Gastrocnemius medialis (tissue), 4 donors: Measurements from ENCODE around the gene EFCAB3. TPM values are rescaled to one million over a fixed set of nuclear protein-coding genes. Genes with fewer than 3 reads are reported as not detected.
"Not testable (repeated sequence)": the region's sequence is repeated elsewhere in the genome, so short reads cannot be mapped to it uniquely, and the experiment has no call there.

Source experiments
- ATAC-seq, 2 donors: fragments of 150-250 bp; one replicate each; pipeline ENCODE4 v1.9.1; 2016
- DNase-seq, 2 donors: peaks; one replicate each; pipeline ENCODE4 v3.0.0-alpha.2; 2019
- H3K27ac ChIP-seq, 4 donors: fragments of 200-600 bp; sonication (generic); 1 replicate in 1 of 4; 2 replicates in 3 of 4; pipeline ENCODE4 v1.5.1; 2016 to 2018; ENCODE audit warnings: mild to moderate bottlenecking in 2 of 4, moderate library complexity in 1 of 4
- H3K27me3 ChIP-seq, 3 donors: fragments of 200-600 bp; sonication (generic) in 2 of 3; 1 replicate in 1 of 3; 2 replicates in 2 of 3; pipeline versions ENCODE4 v1.5.1 to v1.6.0; 2016 to 2019; ENCODE audit warnings: mild to moderate bottlenecking in 1 of 3, moderate library complexity in 1 of 3
- H3K36me3 ChIP-seq, 2 donors: fragments of 200-600 bp; sonication (generic) in 1 of 2; one replicate each; pipeline ENCODE4 v1.5.1; 2017 to 2018
- H3K4me1 ChIP-seq, 2 donors: fragments of 200-600 bp; sonication (generic) in 1 of 2; one replicate each; pipeline ENCODE4 v1.5.1; 2016 to 2017; ENCODE audit warnings: mild to moderate bottlenecking in 2 of 2
- H3K4me3 ChIP-seq, 4 donors: fragments of 200-600 bp; sonication (generic) in 3 of 4; 1 replicate in 1 of 4; 2 replicates in 3 of 4; pipeline ENCODE4 v1.5.1; 2016 to 2019; ENCODE audit warnings: mild to moderate bottlenecking in 2 of 4
- H3K9me3 ChIP-seq, 3 donors: fragments of 200-600 bp; sonication (generic) in 2 of 3; 1 replicate in 1 of 3; 2 replicates in 2 of 3; pipeline ENCODE4 v1.5.1; 2016 to 2019
- CTCF ChIP-seq, 5 experiments: fragments of 450-650 bp in 3 of 5; fragments of 200-600 bp in 2 of 5; sonication (generic) in 2 of 5; IDR thresholded peaks in 4 of 5; conservative IDR thresholded peaks in 1 of 5; 1 replicate in 4 of 5; 2 replicates in 1 of 5; pipeline ENCODE4 v1.5.1; 2016 to 2019; ENCODE audit warnings: antibody characterized with exemption in 5 of 5, mild to moderate bottlenecking in 3 of 5, moderate library complexity in 3 of 5
- POLR2A ChIP-seq, 2 donors: fragments of 450-650 bp; IDR thresholded peaks; one replicate each; pipeline ENCODE4 v1.6.1; 2017; ENCODE audit warnings: antibody characterized with exemption in 2 of 2, mild to moderate bottlenecking in 2 of 2, moderate library complexity in 2 of 2
- in situ Hi-C, 4 donors: fragments of 200-750 bp; cut with MboI; loops; one replicate each; pipeline versions ENCODE4 v1.15.0 to v1.8.0; 2017; ENCODE audit warnings: low sequenced_read_pairs in 4 of 4
- intact Hi-C: fragments of 100-400 bp; cut with DNase I; formaldehyde crosslinking; loops from one replicate; pipeline ENCODE4 v1.15.1; 2023; ENCODE audit warnings: low total_unique reads
- total RNA-seq, 4 donors: library from RNA; depleted of rRNA; stranded (reverse); fragments of >200 nt; gene quantifications; one replicate each; pipeline versions ENCODE4 v1.1.0 to v1.2.3, GENCODE V29; 2016

Gene EFCAB3
- total RNA-seq, 4 donors from 2014 or later = not detected

DNA sequence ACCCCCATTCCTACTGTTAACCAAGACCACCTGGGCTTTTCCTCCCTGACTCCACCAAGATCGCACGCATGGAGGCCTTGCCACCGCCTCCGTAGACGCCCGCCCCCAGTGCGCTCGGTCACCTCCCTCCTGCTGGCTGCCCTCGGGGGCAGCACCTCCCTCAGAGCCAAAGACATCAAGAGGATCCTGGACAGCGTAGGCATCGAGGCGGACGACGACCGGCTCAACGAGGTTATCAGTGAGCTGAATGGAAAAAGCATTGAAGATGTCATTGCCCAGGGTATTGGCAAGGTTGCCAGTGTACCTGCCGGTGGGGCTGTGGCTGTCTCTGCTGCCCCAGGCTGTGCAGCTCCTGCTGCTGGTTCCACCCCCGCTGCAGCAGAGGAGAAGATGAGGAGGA is 1.2 kb downstream of the EFCAB3 start:
- in situ Hi-C loops (no loop called here), intact Hi-C loops (no loop called here)
- H3K9me3 ChIP-seq = no peaks in the 10 kb centered on the region
- no peak for ATAC-seq
- H3K4me1 ChIP-seq = no peaks in the 10 kb centered on the region
- no peaks in the 10 kb centered on the region for H3K36me3 ChIP-seq
- TF ChIP-seq POLR2A (IDR thresholded peaks at IDR 0.05) (no peak), CTCF (IDR thresholded peaks at IDR 0.05 in 4 of 5, conservative IDR thresholded peaks at IDR 0.05 in 1 of 5) (no peak)
- no peak for DNase-seq
- H3K4me3 ChIP-seq = no peak overlapping the region
- H3K27me3 ChIP-seq = no peaks in the 10 kb centered on the region
- no peak overlapping the region for H3K27ac ChIP-seq

- no peak for ATAC-seq
- in situ Hi-C loops = no loop called here
- intact Hi-C loops = no loop called here
- Histone ChIP-seq H3K27ac (no peak overlapping the region), H3K4me3 (no peak overlapping the region), H3K36me3 (no peaks in the 10 kb centered on the region), H3K9me3 (no peaks in the 10 kb centered on the region), H3K27me3 (no peaks in the 10 kb centered on the region), H3K4me1 (no peaks in the 10 kb centered on the region)
- no peak for DNase-seq
- TF ChIP-seq CTCF (IDR thresholded peaks at IDR 0.05 in 4 of 5, conservative IDR thresholded peaks at IDR 0.05 in 1 of 5) (no peak), POLR2A (IDR thresholded peaks at IDR 0.05) (no peak)
Measured at GRCh38 chr17:62388856-62389255, 8.5 kb downstream of the EFCAB3 start.

DNA sequence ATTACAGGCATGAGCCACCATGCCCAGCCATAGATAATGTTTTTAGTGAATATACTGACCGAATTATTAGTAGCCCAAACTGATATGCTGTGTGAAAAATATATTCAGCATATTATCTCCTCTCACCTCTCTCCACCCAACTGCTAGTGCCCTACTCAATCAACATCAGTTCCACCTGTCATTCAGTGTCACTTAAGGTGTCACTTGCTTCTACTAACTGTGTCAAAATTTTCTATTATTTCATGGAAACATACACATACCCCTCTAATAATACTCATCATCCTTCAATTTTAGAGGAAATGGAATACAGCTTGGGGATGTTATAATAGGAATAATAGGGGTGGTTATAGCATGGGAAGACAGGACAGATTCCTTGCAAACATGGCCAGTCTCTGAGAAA is 12.6 kb downstream of the EFCAB3 start:
- intact Hi-C loops = no loop called here
- Histone ChIP-seq H3K27ac (no peak overlapping the region), H3K4me3 (no peak overlapping the region), H3K27me3 (no peaks in the 10 kb centered on the region), H3K36me3 (no peaks in the 10 kb centered on the region), H3K9me3 (no peaks in the 10 kb centered on the region), H3K4me1 (no peaks in the 10 kb centered on the region)
- DNase-seq (no peak), ATAC-seq (no peak)
- TF ChIP-seq POLR2A (IDR thresholded peaks at IDR 0.05) (no peak), CTCF (IDR thresholded peaks at IDR 0.05 in 4 of 5, conservative IDR thresholded peaks at IDR 0.05 in 1 of 5) (no peak)
- in situ Hi-C loops = no loop called here

GRCh38 chr17:62398891-62399290 is 18.5 kb downstream of the EFCAB3 start:
- Histone ChIP-seq H3K27ac (no peak overlapping the region), H3K4me3 (no peak overlapping the region), H3K27me3 (peaks cover 0 to 4% (median 0%) of the 10 kb centered on the region in 3 donors), H3K4me1 (no peaks in the 10 kb centered on the region), H3K9me3 (no peaks in the 10 kb centered on the region), H3K36me3 (no peaks in the 10 kb centered on the region)
- intact Hi-C loops (no loop called here), in situ Hi-C loops (no loop called here)
- TF ChIP-seq POLR2A (IDR thresholded peaks at IDR 0.05) = no peak
- no peak for TF ChIP-seq CTCF (IDR thresholded peaks at IDR 0.05 in 4 of 5, conservative IDR thresholded peaks at IDR 0.05 in 1 of 5)
- DNase-seq (no peak), ATAC-seq (no peak)

GRCh38 chr17:62405451-62405850 is 25.1 kb downstream of the EFCAB3 start:
- no peak for ATAC-seq
- no peaks in the 10 kb centered on the region for H3K9me3 ChIP-seq
- TF ChIP-seq POLR2A (IDR thresholded peaks at IDR 0.05) = no peak
- TF ChIP-seq CTCF (IDR thresholded peaks at IDR 0.05 in 4 of 5, conservative IDR thresholded peaks at IDR 0.05 in 1 of 5) = no peak
- no peaks in the 10 kb centered on the region for H3K36me3 ChIP-seq
- H3K27ac ChIP-seq = no peak overlapping the region
- peaks cover 0 to 6% (median 0%) of the 10 kb centered on the region in 3 donors for H3K27me3 ChIP-seq
- in situ Hi-C loops (no loop called here), intact Hi-C loops (no loop called here)
- no peak for DNase-seq
- no peaks in the 10 kb centered on the region for H3K4me1 ChIP-seq
- no peak overlapping the region for H3K4me3 ChIP-seq

- ATAC-seq, in situ Hi-C loops, H3K27me3 ChIP-seq: not testable (repeated sequence)
Measured at GRCh38 chr17:62413090-62413489, 32.7 kb downstream of the EFCAB3 start.

More at GRCh38 chr17:62413090-62413489, 32.7 kb downstream of the EFCAB3 start:
- H3K9me3 ChIP-seq, H3K36me3 ChIP-seq, H3K4me3 ChIP-seq, intact Hi-C loops, H3K4me1 ChIP-seq, DNase-seq, H3K27ac ChIP-seq: not testable (repeated sequence)
